DND-41 (cell line): ENCODE results near the gene PALD1.

Experiments
- ATAC-seq: fragments of 200-7000 bp; cut with Tn5 transposase; 3 replicates; pipeline ENCODE4 v1.9.1; 2021; ENCODE audit warnings: low read depth; ENCODE audit not compliant: insufficient read depth
- DNase-seq: peaks from one replicate; pipeline ENCODE4 v3.0.0-alpha.2; 2020
- H2AFZ ChIP-seq: 2 replicates; pipeline ENCODE4 v1.6.0; 2012; ENCODE audit warnings: low read depth, low read length
- H3K27ac ChIP-seq: 2 replicates; pipeline ENCODE4 v1.5.1; 2012; ENCODE audit warnings: low read length, inconsistent platforms
- H3K27me3 ChIP-seq: fragments of 200-600 bp; sonication (generic); 2 replicates; pipeline ENCODE4 v1.6.0; 2012; ENCODE audit warnings: low read length, mild to moderate bottlenecking, inconsistent platforms; ENCODE audit not compliant: insufficient read depth, poor library complexity
- H3K36me3 ChIP-seq: 2 replicates; pipeline ENCODE4 v1.5.1; 2012; ENCODE audit warnings: low read length, inconsistent platforms; ENCODE audit not compliant: insufficient read depth
- H3K4me1 ChIP-seq: 2 replicates; pipeline ENCODE4 v1.5.1; 2012; ENCODE audit warnings: mild to moderate bottlenecking, low read length; ENCODE audit not compliant: insufficient read depth
- H3K4me2 ChIP-seq: 2 replicates; pipeline ENCODE4 v1.6.0; 2012; ENCODE audit warnings: mild to moderate bottlenecking, moderate library complexity, low read length, inconsistent platforms; ENCODE audit not compliant: insufficient read depth
- H3K4me3 ChIP-seq, 2 experiments: fragments of 200-600 bp in 1 of 2; shearing (Covaris generic) in 1 of 2; 2 replicates each; pipeline ENCODE4 v1.5.1; 2012 to 2016; ENCODE audit warnings: inconsistent platforms in 2 of 2, low read length in 2 of 2, mild to moderate bottlenecking in 2 of 2, low read depth in 1 of 2, moderate library complexity in 1 of 2
- H3K79me2 ChIP-seq: 2 replicates; pipeline ENCODE4 v1.6.0; 2012; ENCODE audit warnings: low read length, inconsistent platforms; ENCODE audit not compliant: insufficient read depth
- H3K9ac ChIP-seq: 2 replicates; pipeline ENCODE4 v1.6.0; 2012; ENCODE audit warnings: low read depth, mild to moderate bottlenecking, inconsistent platforms, low read length, moderate library complexity
- H3K9me3 ChIP-seq: 2 replicates; pipeline ENCODE4 v1.5.1; 2012; ENCODE audit warnings: low read length, moderate library complexity, mild to moderate bottlenecking, inconsistent platforms; ENCODE audit not compliant: insufficient read depth, severe bottlenecking
- H4K20me1 ChIP-seq: 2 replicates; pipeline ENCODE4 v1.6.0; 2012; ENCODE audit warnings: low read length; ENCODE audit not compliant: insufficient read depth
- CTCF ChIP-seq: IDR thresholded peaks from 2 replicates; pipeline ENCODE4 v1.5.1; 2012; ENCODE audit warnings: borderline replicate concordance, low read length, moderate library complexity, mild to moderate bottlenecking; ENCODE audit not compliant: poor library complexity, severe bottlenecking; ENCODE audit errors: extremely low read depth
- EZH2 ChIP-seq: IDR thresholded peaks from 3 replicates; pipeline ENCODE4 v1.6.1; 2012; ENCODE audit warnings: borderline replicate concordance, low read depth, mild to moderate bottlenecking, moderate library complexity, low read length, inconsistent platforms; ENCODE audit not compliant: severe bottlenecking

PALD1 gene

GRCh38 chr10:70478191-70479164 lies at the start of gene PALD1:
PALD1 (plus strand) TSS chr10:70478767; CDS start chr10:70525952, 47,185 bp downstream.
- ATAC-seq = peak; percentile 62
- H3K4me1 ChIP-seq = peaks cover 41% of the 10 kb centered on the region
- peaks cover 50% of the 10 kb centered on the region for H4K20me1 ChIP-seq
- no peaks in the 10 kb centered on the region for H3K36me3 ChIP-seq
- H3K79me2 ChIP-seq = no peaks in the 10 kb centered on the region; the same call in 1 of the 2 replicates
- peak within 1 kb of the TSS; percentile 86 for H3K4me2 ChIP-seq
- H3K9ac ChIP-seq = peak within 1 kb of the TSS; percentile 64
- H3K27me3 ChIP-seq = no peaks in the 10 kb centered on the region
- peak within 1 kb of the TSS; percentile 65 for H3K27ac ChIP-seq
- DNase-seq = peak; percentile 77
- H3K4me3 ChIP-seq = peak within 1 kb of the TSS; percentile 45 to 62
- peak; percentile 16 for TF ChIP-seq CTCF
- TF ChIP-seq EZH2 = no peak
- H2AFZ ChIP-seq = peak within 1 kb of the TSS; percentile 66
- H3K9me3 ChIP-seq = no peaks in the 10 kb centered on the region

GRCh38 chr10:70430493-70431445 lies 47.8 kb upstream of the PALD1 start:
- TF ChIP-seq EZH2 = no peak
- peak; percentile 24 for TF ChIP-seq CTCF
- peaks cover 3% of the 10 kb centered on the region; the same call in 1 of the 2 replicates for H4K20me1 ChIP-seq
- no peak overlapping the region for H3K9ac ChIP-seq
- H3K36me3 ChIP-seq = peaks cover 37% of the 10 kb centered on the region
- H3K4me2 ChIP-seq = no peak overlapping the region
- ATAC-seq (no peak), DNase-seq (no peak)
- no peak overlapping the region for H3K27ac ChIP-seq
- H3K27me3 ChIP-seq = no peaks in the 10 kb centered on the region
- H3K79me2 ChIP-seq = no peaks in the 10 kb centered on the region
- H3K4me3 ChIP-seq = no peak overlapping the region
- no peaks in the 10 kb centered on the region for H3K4me1 ChIP-seq
- H2AFZ ChIP-seq = no peak overlapping the region
- H3K9me3 ChIP-seq = no peaks in the 10 kb centered on the region

- Histone ChIP-seq H3K79me2 (no peaks in the 10 kb centered on the region), H3K36me3 (peaks cover 26% of the 10 kb centered on the region)
- no peak for DNase-seq
These were observed 46.5 kb upstream of the PALD1 start for GRCh38 chr10:70432101-70432500.

More at GRCh38 chr10:70432101-70432500, 46.5 kb upstream of the PALD1 start:
- TF ChIP-seq EZH2 (no peak), CTCF (no peak)
- Histone ChIP-seq H4K20me1 (peaks cover 3% of the 10 kb centered on the region; the same call in 1 of the 2 replicates), H3K4me3 (no peak overlapping the region), H3K4me2 (no peak overlapping the region), H2AFZ (no peak overlapping the region), H3K4me1 (no peaks in the 10 kb centered on the region), H3K27me3 (no peaks in the 10 kb centered on the region), H3K9ac (no peak overlapping the region), H3K27ac (no peak overlapping the region), H3K9me3 (no peaks in the 10 kb centered on the region)
- no peak for ATAC-seq
